Brain microvascular endothelial cell (primary cell): ENCODE measurements around the gene VSTM4.

Experiments used
- DNase-seq: peaks from one replicate; pipeline ENCODE4 v3.0.0-alpha.2; 2020
- H3K27ac ChIP-seq: fragments of 250-450 bp; sonication (Bioruptor Pico); 2 replicates; pipeline ENCODE4 v1.5.1; 2020; ENCODE audit warnings: mild to moderate bottlenecking, moderate library complexity
- H3K27me3 ChIP-seq: fragments of 250-450 bp; sonication (Bioruptor Pico); replicated peaks from 2 replicates; pipeline ENCODE4 v1.5.1; 2020; ENCODE audit warnings: mild to moderate bottlenecking
- H3K36me3 ChIP-seq: fragments of 250-450 bp; sonication (Bioruptor Pico); replicated peaks from 2 replicates; pipeline ENCODE4 v1.5.1; 2020; ENCODE audit warnings: mild to moderate bottlenecking
- H3K4me3 ChIP-seq: 2 replicates; pipeline ENCODE4 v1.5.1; 2011; ENCODE audit warnings: low read depth, mild to moderate bottlenecking, control low read depth, low read length, moderate library complexity
- in situ Hi-C: cut with HindIII; loops from 2 replicates; pipeline ENCODE4 v1.10.0; 2017; ENCODE audit warnings: low sequenced_read_pairs, low pct_ligation_motif_present
- TF ChIP-seq, protein P1 (sequence below): IDR thresholded peaks from 2 replicates; pipeline ENCODE4 v1.5.1; 2011; ENCODE audit warnings: low read depth, mild to moderate bottlenecking, moderate library complexity, low read length, control low read depth, inconsistent platforms; ENCODE audit errors: missing control alignments

Gene VSTM4

DNA sequence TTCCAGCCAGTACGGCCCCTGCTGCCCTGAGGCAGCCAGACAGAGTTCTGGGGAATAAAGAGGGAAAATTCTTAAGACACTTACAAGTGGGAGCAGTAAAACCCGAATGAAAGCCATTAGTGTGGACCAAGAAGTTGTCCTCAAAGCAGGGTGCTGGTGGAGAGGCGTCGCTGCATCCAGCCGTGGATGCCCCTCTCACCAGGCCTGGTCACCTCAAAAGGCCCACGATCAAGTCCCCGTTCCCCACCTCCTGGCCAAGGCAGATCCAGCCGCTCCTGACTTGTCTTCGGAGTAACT, 656 bp downstream of the VSTM4 start:
- H3K4me3 ChIP-seq, result peak overlapping the region; percentile 65
- TF ChIP-seq, protein P1, sequence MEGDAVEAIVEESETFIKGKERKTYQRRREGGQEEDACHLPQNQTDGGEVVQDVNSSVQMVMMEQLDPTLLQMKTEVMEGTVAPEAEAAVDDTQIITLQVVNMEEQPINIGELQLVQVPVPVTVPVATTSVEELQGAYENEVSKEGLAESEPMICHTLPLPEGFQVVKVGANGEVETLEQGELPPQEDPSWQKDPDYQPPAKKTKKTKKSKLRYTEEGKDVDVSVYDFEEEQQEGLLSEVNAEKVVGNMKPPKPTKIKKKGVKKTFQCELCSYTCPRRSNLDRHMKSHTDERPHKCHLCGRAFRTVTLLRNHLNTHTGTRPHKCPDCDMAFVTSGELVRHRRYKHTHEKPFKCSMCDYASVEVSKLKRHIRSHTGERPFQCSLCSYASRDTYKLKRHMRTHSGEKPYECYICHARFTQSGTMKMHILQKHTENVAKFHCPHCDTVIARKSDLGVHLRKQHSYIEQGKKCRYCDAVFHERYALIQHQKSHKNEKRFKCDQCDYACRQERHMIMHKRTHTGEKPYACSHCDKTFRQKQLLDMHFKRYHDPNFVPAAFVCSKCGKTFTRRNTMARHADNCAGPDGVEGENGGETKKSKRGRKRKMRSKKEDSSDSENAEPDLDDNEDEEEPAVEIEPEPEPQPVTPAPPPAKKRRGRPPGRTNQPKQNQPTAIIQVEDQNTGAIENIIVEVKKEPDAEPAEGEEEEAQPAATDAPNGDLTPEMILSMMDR, result no peak
- peak overlapping the region; percentile 43 for H3K27ac ChIP-seq
- no peak for DNase-seq
- H3K27me3 ChIP-seq, result no peaks in the 10 kb centered on the region
- in situ Hi-C loops, result no loop called here
- no peaks in the 10 kb centered on the region for H3K36me3 ChIP-seq

DNA sequence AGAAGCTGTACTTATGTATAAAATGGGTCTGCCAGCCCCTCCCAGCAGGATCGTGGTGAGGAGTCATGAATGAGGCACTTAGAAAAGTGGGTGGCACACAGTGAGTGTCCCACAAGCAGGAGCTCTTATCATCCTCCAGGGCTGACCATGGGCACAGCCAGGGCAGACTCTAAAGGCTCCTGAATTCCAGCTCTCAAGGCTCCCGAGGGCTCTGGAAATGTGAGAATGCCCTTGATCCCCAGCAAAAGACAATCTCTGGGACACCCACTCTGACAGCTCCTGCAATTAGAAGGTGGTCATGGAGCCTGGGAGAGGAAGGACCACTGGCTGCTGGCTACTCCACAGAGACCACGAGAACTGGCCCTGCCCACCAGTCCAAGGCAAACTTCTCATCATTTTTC, 1.6 kb downstream of the VSTM4 start:
- no peaks in the 10 kb centered on the region for H3K36me3 ChIP-seq
- no peak overlapping the region for H3K27ac ChIP-seq
- TF ChIP-seq, protein P1, result no peak
- H3K27me3 ChIP-seq, result no peaks in the 10 kb centered on the region
- DNase-seq, result no peak
- no peak overlapping the region for H3K4me3 ChIP-seq
- in situ Hi-C loops, result no loop called here

DNA sequence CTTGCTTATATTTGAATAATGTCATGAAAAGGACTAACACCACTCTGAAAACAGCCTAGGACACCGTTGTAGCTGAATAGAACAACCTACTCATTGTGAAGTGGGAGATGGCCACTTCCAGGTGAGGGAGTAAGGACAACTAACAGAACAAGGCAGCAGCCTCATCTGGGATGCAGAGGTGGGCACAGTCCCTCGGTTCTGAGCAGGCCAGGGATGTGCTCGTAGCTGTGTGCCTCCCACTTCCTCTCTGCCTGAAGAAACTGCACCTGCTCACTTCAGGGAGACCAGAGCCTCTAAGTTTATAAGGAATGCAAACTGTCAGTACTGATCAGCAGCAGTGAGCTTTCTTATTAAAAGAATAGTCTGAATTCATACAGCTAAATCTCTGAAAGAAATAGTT, 2.5 kb downstream of the VSTM4 start:
- in situ Hi-C loops, result no loop called here
- Histone ChIP-seq H3K4me3 (no peak overlapping the region), H3K27ac (no peak overlapping the region), H3K36me3 (no peaks in the 10 kb centered on the region), H3K27me3 (no peaks in the 10 kb centered on the region)
- TF ChIP-seq, protein P1, result no peak
- DNase-seq, result no peak

DNA sequence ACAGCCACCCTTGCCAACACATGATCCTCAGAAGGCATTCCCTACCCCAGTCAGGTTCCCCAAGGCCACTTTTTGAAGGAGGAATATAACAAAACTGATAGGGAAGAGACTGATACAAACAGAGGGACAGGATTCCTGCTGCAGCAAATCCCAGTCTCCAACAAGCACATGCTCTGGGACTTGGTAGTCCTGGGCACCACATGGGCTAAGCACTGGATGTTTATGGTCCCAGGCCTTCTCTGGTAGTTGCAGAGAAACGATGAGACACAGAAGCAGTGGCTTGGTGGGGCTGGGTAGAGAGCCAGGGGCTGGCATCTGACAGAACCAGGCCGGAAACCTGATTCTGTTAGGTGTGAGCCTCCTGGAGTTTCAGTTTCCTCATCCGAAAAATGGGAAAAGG, 3.2 kb downstream of the VSTM4 start:
- no peaks in the 10 kb centered on the region for H3K36me3 ChIP-seq
- H3K27me3 ChIP-seq, result no peaks in the 10 kb centered on the region
- no peak overlapping the region for H3K27ac ChIP-seq
- no peak overlapping the region for H3K4me3 ChIP-seq
- DNase-seq, result no peak
- TF ChIP-seq, protein P1, result no peak
- in situ Hi-C loops, result no loop called here

DNA sequence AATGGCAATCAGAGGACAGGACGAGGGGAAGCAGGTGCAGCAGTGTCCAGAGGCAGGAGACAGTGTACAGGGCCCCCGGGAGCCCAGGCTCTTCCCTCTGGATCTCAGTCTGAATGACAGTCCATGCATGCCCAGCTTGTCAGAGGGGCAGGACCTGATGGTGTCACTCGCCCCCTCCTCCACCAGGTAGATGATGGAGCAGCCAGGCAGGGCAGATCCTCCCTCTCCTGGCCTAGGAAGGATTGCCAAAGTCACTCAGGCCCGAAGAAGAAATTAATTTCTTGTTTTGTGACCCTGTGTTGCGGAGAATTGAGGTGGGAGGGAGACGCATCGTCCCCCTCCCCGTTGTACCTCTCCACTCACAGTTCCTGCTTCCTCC, 4.0 kb downstream of the VSTM4 start:
- no peak for DNase-seq
- Histone ChIP-seq H3K36me3 (no peaks in the 10 kb centered on the region), H3K27me3 (no peaks in the 10 kb centered on the region), H3K4me3 (no peak overlapping the region), H3K27ac (no peak overlapping the region)
- in situ Hi-C loops, result no loop called here
- TF ChIP-seq, protein P1, result no peak

DNA sequence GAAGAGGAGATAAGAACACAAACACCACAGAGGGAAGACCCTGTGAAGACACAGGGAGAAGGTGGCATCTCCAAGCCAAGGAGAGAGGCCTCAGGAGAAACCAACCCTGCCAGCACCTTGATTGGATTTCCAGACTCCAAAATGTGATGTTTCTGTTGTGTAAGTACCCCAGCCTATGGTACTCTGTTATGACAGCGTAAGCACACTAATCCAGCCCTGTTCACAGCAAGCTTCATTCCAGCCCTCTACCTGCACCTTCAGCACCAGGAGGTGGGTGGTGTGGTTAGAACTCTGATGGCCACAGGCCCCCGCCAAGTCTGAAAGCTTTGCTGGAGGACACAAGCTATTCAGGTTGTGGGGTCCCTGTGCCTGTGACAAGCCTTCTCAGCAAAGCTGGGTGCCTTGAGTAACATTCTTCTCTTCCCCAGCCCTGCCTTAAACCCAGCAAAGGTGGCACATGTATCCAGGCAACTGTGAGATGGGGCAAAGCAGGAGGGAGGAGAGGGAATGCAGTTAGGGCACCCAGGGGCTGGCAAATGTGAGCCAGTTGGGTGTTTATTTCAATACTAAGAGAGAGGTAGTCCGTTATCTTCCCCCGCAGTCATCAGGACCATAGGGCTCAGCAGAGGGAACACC, 4.5 kb downstream of the VSTM4 start:
- in situ Hi-C loops, result no loop called here
- Histone ChIP-seq H3K27ac (no peak overlapping the region), H3K36me3 (no peaks in the 10 kb centered on the region), H3K4me3 (no peak overlapping the region), H3K27me3 (no peaks in the 10 kb centered on the region)
- DNase-seq, result no peak
- TF ChIP-seq, protein P1, result no peak
